Activated naive CD8-positive, alpha-beta T cell treated with anti-CD3 and anti-CD28 coated beads, Interleukin-2, amount 10 ng/mL, durations not matched to agents 7 days and 5 days (primary cell): ENCODE data around the gene SIGLEC1. TPM values are rescaled to one million over a fixed set of nuclear protein-coding genes. Genes with fewer than 3 reads are reported as not detected.

Source experiments
- ATAC-seq: fragments of 150-1000 bp; cut with Tn5 transposase; one replicate; pipeline ENCODE4 v1.10.0; 2021; ENCODE audit warnings: low read depth, moderate library complexity
- POLR2A ChIA-PET: fragments of 350-600 bp; sonication (Branson Sonifier 250); formaldehyde crosslinking; loops from one replicate; lab custom pipeline; 2021; ENCODE audit warnings: antibody characterized with exemption; lab: Charles Lee
- DNase-seq: peaks from one replicate; pipeline ENCODE4 v3.0.0; 2021
- H3K27ac Mint-ChIP-seq: one replicate; pipeline ENCODE4 v1.8.0; 2022; ENCODE audit warnings: mild to moderate bottlenecking, mixed read lengths
- H3K27me3 Mint-ChIP-seq: one replicate; pipeline ENCODE4 v1.8.0; 2022; ENCODE audit warnings: mild to moderate bottlenecking, moderate library complexity, mixed read lengths
- H3K36me3 Mint-ChIP-seq: one replicate; pipeline ENCODE4 v1.8.0; 2021; ENCODE audit warnings: mild to moderate bottlenecking, mixed read lengths
- H3K4me1 Mint-ChIP-seq: one replicate; pipeline ENCODE4 v1.8.0; 2021; ENCODE audit warnings: mixed read lengths
- H3K4me3 Mint-ChIP-seq: one replicate; pipeline ENCODE4 v1.8.0; 2022; ENCODE audit warnings: mild to moderate bottlenecking, moderate library complexity, mixed read lengths
- H3K9me3 Mint-ChIP-seq: one replicate; pipeline ENCODE4 v1.8.0; 2021; ENCODE audit warnings: mixed read lengths
- total RNA-seq, 2 experiments: library from RNA; stranded (reverse); gene quantifications; one replicate each; pipeline ENCODE4 v1.2.3, GENCODE V29; 2021

SIGLEC1 gene
- total RNA-seq, 2 experiments from 2014 or later: 0.20 to 0.25 TPM

GRCh38 chr20:3685341-3685740 is 27.1 kb downstream of the SIGLEC1 start:
- POLR2A ChIA-PET: interaction anchor here (0.6 kb wide), 1 partner anchor 376 kb away, joined by 4 read pairs; no protein-coding TSS in a partner anchor
- H3K27me3 Mint-ChIP-seq: peaks cover 54% of the 10 kb centered on the region
- H3K27ac Mint-ChIP-seq: no peak overlapping the region
- no peak overlapping the region for H3K4me3 Mint-ChIP-seq
- ATAC-seq: no peak
- no peak for DNase-seq
- H3K9me3 Mint-ChIP-seq: no peaks in the 10 kb centered on the region
- no peaks in the 10 kb centered on the region for H3K4me1 Mint-ChIP-seq
- H3K36me3 Mint-ChIP-seq: no peaks in the 10 kb centered on the region

GRCh38 chr20:3681931-3682781 is 30.2 kb downstream of the SIGLEC1 start, which contains the start of gene ADAM33:
ADAM33 (minus strand) TSS chr20:3682010; CDS start chr20:3682004, 6 bp downstream.
- no peak for ATAC-seq
- POLR2A ChIA-PET: no interaction called here
- H3K36me3 Mint-ChIP-seq: no peaks in the 10 kb centered on the region
- no peaks in the 10 kb centered on the region for H3K9me3 Mint-ChIP-seq
- DNase-seq: no peak
- H3K27ac Mint-ChIP-seq: no peak within 1 kb of the TSS
- peaks cover 66% of the 10 kb centered on the region for H3K27me3 Mint-ChIP-seq
- H3K4me3 Mint-ChIP-seq: no peak within 1 kb of the TSS
- H3K4me1 Mint-ChIP-seq: no peaks in the 10 kb centered on the region

GRCh38 chr20:3681352-3681930 is 31.0 kb downstream of the SIGLEC1 start:
- DNase-seq: no peak
- Mint-ChIP-seq H3K36me3 (no peaks in the 10 kb centered on the region), H3K4me3 (no peak overlapping the region), H3K9me3 (no peaks in the 10 kb centered on the region), H3K27ac (no peak overlapping the region), H3K27me3 (peaks cover 68% of the 10 kb centered on the region), H3K4me1 (peaks cover 3% of the 10 kb centered on the region)
- POLR2A ChIA-PET: no interaction called here
- no peak for ATAC-seq

GRCh38 chr20:3680701-3681351 is 31.6 kb downstream of the SIGLEC1 start:
- Mint-ChIP-seq H3K4me3 (no peak overlapping the region), H3K27ac (no peak overlapping the region), H3K27me3 (peaks cover 66% of the 10 kb centered on the region), H3K36me3 (no peaks in the 10 kb centered on the region), H3K9me3 (no peaks in the 10 kb centered on the region), H3K4me1 (peaks cover 3% of the 10 kb centered on the region)
- ATAC-seq (no peak), DNase-seq (no peak)
- POLR2A ChIA-PET: no interaction called here

GRCh38 chr20:3679749-3680700 is 32.4 kb downstream of the SIGLEC1 start:
- Mint-ChIP-seq H3K27me3 (peaks cover 68% of the 10 kb centered on the region), H3K4me1 (peaks cover 5% of the 10 kb centered on the region), H3K4me3 (no peak overlapping the region), H3K9me3 (no peaks in the 10 kb centered on the region), H3K27ac (no peak overlapping the region), H3K36me3 (no peaks in the 10 kb centered on the region)
- ATAC-seq (no peak), DNase-seq (no peak)
- POLR2A ChIA-PET: no interaction called here

GRCh38 chr20:3678856-3679720 is 33.3 kb downstream of the SIGLEC1 start:
- Mint-ChIP-seq H3K4me1 (peaks cover 5% of the 10 kb centered on the region), H3K4me3 (no peak overlapping the region), H3K27me3 (peaks cover 68% of the 10 kb centered on the region), H3K27ac (no peak overlapping the region), H3K36me3 (no peaks in the 10 kb centered on the region), H3K9me3 (no peaks in the 10 kb centered on the region)
- ATAC-seq: no peak
- no peak for DNase-seq
- POLR2A ChIA-PET: no interaction called here

- no peak for ATAC-seq
- POLR2A ChIA-PET: no interaction called here
Observed at GRCh38 chr20:3678198-3678597, 34.2 kb downstream of the SIGLEC1 start.

GRCh38 chr20:3677733-3678132 is 34.7 kb downstream of the SIGLEC1 start:
- Mint-ChIP-seq H3K36me3 (no peaks in the 10 kb centered on the region), H3K27ac (no peak overlapping the region), H3K27me3 (peaks cover 63% of the 10 kb centered on the region), H3K4me3 (no peak overlapping the region), H3K9me3 (no peaks in the 10 kb centered on the region), H3K4me1 (peaks cover 5% of the 10 kb centered on the region)
- no peak for DNase-seq
- POLR2A ChIA-PET: no interaction called here
- ATAC-seq: no peak

More at GRCh38 chr20:3678198-3678597, 34.2 kb downstream of the SIGLEC1 start:
- H3K27ac Mint-ChIP-seq: no peak overlapping the region
- no peak for DNase-seq
- no peaks in the 10 kb centered on the region for H3K9me3 Mint-ChIP-seq
- H3K4me3 Mint-ChIP-seq: no peak overlapping the region
- peaks cover 5% of the 10 kb centered on the region for H3K4me1 Mint-ChIP-seq
- H3K36me3 Mint-ChIP-seq: no peaks in the 10 kb centered on the region
- H3K27me3 Mint-ChIP-seq: peaks cover 64% of the 10 kb centered on the region

- peaks cover 6% of the 10 kb centered on the region for H3K4me1 Mint-ChIP-seq
- H3K27me3 Mint-ChIP-seq: peaks cover 60% of the 10 kb centered on the region
- H3K36me3 Mint-ChIP-seq: no peaks in the 10 kb centered on the region
- ATAC-seq (no peak), DNase-seq (no peak)
- no peak overlapping the region for H3K4me3 Mint-ChIP-seq
- no peaks in the 10 kb centered on the region for H3K9me3 Mint-ChIP-seq
- POLR2A ChIA-PET: no interaction called here
- no peak overlapping the region for H3K27ac Mint-ChIP-seq
Observed at GRCh38 chr20:3674995-3675900, 37.2 kb downstream of the SIGLEC1 start.

GRCh38 chr20:3674447-3674846 is 38.0 kb downstream of the SIGLEC1 start:
- POLR2A ChIA-PET: no interaction called here

GRCh38 chr20:3673221-3674070 is 39.0 kb downstream of the SIGLEC1 start:
- H3K4me3 Mint-ChIP-seq: no peak overlapping the region
- H3K27me3 Mint-ChIP-seq: peaks cover 62% of the 10 kb centered on the region
- no peak for DNase-seq
- H3K27ac Mint-ChIP-seq: no peak overlapping the region
- H3K36me3 Mint-ChIP-seq: no peaks in the 10 kb centered on the region
- POLR2A ChIA-PET: no interaction called here
- ATAC-seq: no peak
- peaks cover 6% of the 10 kb centered on the region for H3K4me1 Mint-ChIP-seq
- H3K9me3 Mint-ChIP-seq: no peaks in the 10 kb centered on the region

More at GRCh38 chr20:3674447-3674846, 38.0 kb downstream of the SIGLEC1 start:
- no peak for ATAC-seq
- Mint-ChIP-seq H3K9me3 (no peaks in the 10 kb centered on the region), H3K4me3 (no peak overlapping the region), H3K27ac (no peak overlapping the region), H3K27me3 (peaks cover 63% of the 10 kb centered on the region), H3K36me3 (no peaks in the 10 kb centered on the region), H3K4me1 (peaks cover 6% of the 10 kb centered on the region)
- DNase-seq: no peak
